HepG2 (cell line): ENCODE measurements around the gene OTOP3. TPM values are rescaled to one million over a fixed set of nuclear protein-coding genes. Genes with fewer than 3 reads are reported as not detected.

ENCODE experiments used
- BATF2 ChIP-seq: sonication (generic); formaldehyde crosslinking; IDR thresholded peaks from 2 replicates; pipeline ENCODE4 v1.8.0; 2022; ENCODE audit warnings: mild to moderate bottlenecking, missing genetic modification reagents, moderate library complexity
- CCDC6 ChIP-seq: sonication (generic); formaldehyde crosslinking; IDR thresholded peaks from 2 replicates; pipeline ENCODE4 v1.8.1; 2022; ENCODE audit warnings: mild to moderate bottlenecking, missing genetic modification reagents, moderate library complexity
- ETV5 ChIP-seq: IDR thresholded peaks from 2 replicates; pipeline ENCODE4 v1.6.1; 2018; ENCODE audit warnings: missing biosample characterization, missing genetic modification reagents, inconsistent platforms, borderline replicate concordance
- FOXO1 ChIP-seq: sonication (generic); formaldehyde crosslinking; IDR thresholded peaks from 2 replicates; pipeline ENCODE4 v1.4.0; 2020; ENCODE audit warnings: missing genetic modification reagents
- GPBP1L1 ChIP-seq: sonication (generic); formaldehyde crosslinking; IDR thresholded peaks from 2 replicates; pipeline ENCODE4 v1.5.0; 2020; ENCODE audit warnings: mild to moderate bottlenecking, missing genetic modification reagents
- KAT7 ChIP-seq: IDR thresholded peaks from 2 replicates; pipeline ENCODE4 v1.6.1; 2018; ENCODE audit warnings: borderline replicate concordance, missing compliant biosample characterization
- MAFK ChIP-seq, 2 experiments: IDR thresholded peaks in 1 of 2; conservative IDR thresholded peaks in 1 of 2; 2 replicates each; pipeline ENCODE4 v1.6.1; 2011; ENCODE audit warnings: improper control_type of control experiment in 2 of 2, low read length in 2 of 2
- MED1 ChIP-seq: sonication (generic); formaldehyde crosslinking; IDR thresholded peaks from 2 replicates; pipeline ENCODE4 v1.4.0; 2020; ENCODE audit warnings: missing genetic modification reagents
- MED13 ChIP-seq: sonication (generic); formaldehyde crosslinking; IDR thresholded peaks from 2 replicates; pipeline ENCODE4 v1.5.0; 2020; ENCODE audit warnings: missing genetic modification reagents
- MED8 ChIP-seq: sonication (generic); formaldehyde crosslinking; IDR thresholded peaks from 2 replicates; pipeline ENCODE4 v1.8.1; 2023; ENCODE audit warnings: mild to moderate bottlenecking, missing genetic modification reagents; ENCODE audit not compliant: insufficient replicate concordance
- POLR2AphosphoS5 ChIP-seq: IDR thresholded peaks from 2 replicates; pipeline ENCODE4 v1.6.1; 2012; ENCODE audit warnings: low read depth, low read length
- PRPF4 ChIP-seq: fragments of 200-400 bp; formaldehyde crosslinking; IDR thresholded peaks from 2 replicates; pipeline ENCODE4 v1.6.1; 2016; ENCODE audit warnings: low read length, low read depth; ENCODE audit not compliant: poor library complexity, severe bottlenecking
- RCOR2 ChIP-seq: IDR thresholded peaks from 2 replicates; pipeline ENCODE4 v1.6.1; 2016; ENCODE audit warnings: missing biosample characterization, missing genetic modification reagents
- REST ChIP-seq, 2 experiments: IDR thresholded peaks; 2 replicates each; pipeline ENCODE4 v1.6.1; 2011 to 2012; ENCODE audit warnings: low read length in 2 of 2, borderline replicate concordance in 1 of 2, low read depth in 1 of 2, mild to moderate bottlenecking in 1 of 2, moderate library complexity in 1 of 2
- TFAP4 ChIP-seq: sonication (generic); IDR thresholded peaks from 2 replicates; pipeline ENCODE4 v1.6.1; 2016; ENCODE audit warnings: low read depth, borderline replicate concordance
- WIZ ChIP-seq: sonication (generic); formaldehyde crosslinking; IDR thresholded peaks from 2 replicates; pipeline ENCODE4 v1.5.1; 2020; ENCODE audit warnings: mild to moderate bottlenecking, missing genetic modification reagents
- ZBTB2 ChIP-seq: sonication (generic); formaldehyde crosslinking; IDR thresholded peaks from 2 replicates; pipeline ENCODE4 v1.8.0; 2022; ENCODE audit warnings: low read depth, missing genetic modification reagents
- ZC3H13 ChIP-seq: sonication (generic); formaldehyde crosslinking; IDR thresholded peaks from 2 replicates; pipeline ENCODE4 v1.8.1; 2023; ENCODE audit warnings: mild to moderate bottlenecking, missing genetic modification reagents, moderate library complexity
- ZNF138 ChIP-seq: sonication (generic); formaldehyde crosslinking; IDR thresholded peaks from 2 replicates; pipeline ENCODE4 v1.5.0; 2020; ENCODE audit warnings: mild to moderate bottlenecking, low read depth, missing genetic modification reagents
- ZNF607 ChIP-seq: sonication (generic); formaldehyde crosslinking; IDR thresholded peaks from 2 replicates; pipeline ENCODE4 v1.5.1; 2020; ENCODE audit warnings: missing genetic modification reagents, mild to moderate bottlenecking, borderline replicate concordance
- ZNF766 ChIP-seq: sonication (generic); formaldehyde crosslinking; IDR thresholded peaks from 2 replicates; pipeline ENCODE4 v1.5.0; 2020; ENCODE audit warnings: missing genetic modification reagents, borderline replicate concordance
- polyA plus RNA-seq, 8 experiments: library from polyadenylated mRNA; depleted of rRNA in 3 of 8; stranded (reverse) in 7 of 8; unstranded in 1 of 8; fragments of >200 nt; fragmentation: Illumina TruSeq in 4 of 8; extraction: Trizol in 4 of 8; gene quantifications; 2 replicates each; pipeline versions ENCODE4 v1.2.1 to v1.2.3, GENCODE V29; 2011 to 2016; ENCODE audit warnings: low read depth in 4 of 8, missing spikeins in 1 of 8, mixed read lengths in 1 of 8; ENCODE audit not compliant: insufficient read depth in 1 of 8
- total RNA-seq, 5 experiments: library from RNA; depleted of rRNA; stranded (reverse); fragments of >200 nt; fragmentation: Illumina TruSeq; extraction: Trizol; gene quantifications; 2 replicates each; pipeline ENCODE4 v1.2.3, GENCODE V29; 2016; ENCODE audit warnings: low read depth in 1 of 5

OTOP3 gene
- total and polyA plus RNA-seq, 2 of the 13 experiments (the other 11 are each of a cell fraction or from before 2014, with no cell fraction given): not detected

GRCh38 chr17:74972107-74972972 lies 36.6 kb downstream of the OTOP3 start, which contains the start of gene HID1 (continued):
- TF ChIP-seq MAFK (conservative IDR thresholded peaks at IDR 0.05 in 1 of 2, IDR thresholded peaks at IDR 0.05 in 1 of 2; ENCODE audit: low read length in 2 of 2): no peak
- TF ChIP-seq ZC3H13: no peak
- no peak for TF ChIP-seq BATF2 (CRISPR knock-in tag)
- no peak for TF ChIP-seq MED8 (CRISPR knock-in tag)
- TF ChIP-seq ZBTB2 (CRISPR knock-in tag): peak; percentile 59; the same call in 1 of the 2 replicates
- TF ChIP-seq RCOR2: no peak
- peak; percentile 28; the same call in 1 of the 2 replicates for TF ChIP-seq KAT7 (CRISPR knock-in tag)
- TF ChIP-seq REST (IDR thresholded peaks at IDR 0.05; ENCODE audit: borderline replicate concordance in 1 of 2, low read depth in 1 of 2, low read length in 2 of 2): no peak
- no peak for TF ChIP-seq ZNF138 (CRISPR knock-in tag)
- TF ChIP-seq ZNF607 (CRISPR knock-in tag): peak; percentile 2; the same call in 1 of the 2 replicates
- no peak; the same call in 1 of the 2 replicates for TF ChIP-seq FOXO1 (CRISPR knock-in tag)
- 0 out of 2 replicates have a peak, but pooled peaks have one; percentile 37 for TF ChIP-seq ZNF766
- no peak for TF ChIP-seq POLR2AphosphoS5
- no peak for TF ChIP-seq WIZ (CRISPR knock-in tag)
- TF ChIP-seq ETV5: peak; percentile 77
- peak; percentile 32; the same call in 1 of the 2 replicates for TF ChIP-seq MED13 (CRISPR knock-in tag)
- TF ChIP-seq TFAP4: peak; percentile 98
- no peak for TF ChIP-seq PRPF4
- TF ChIP-seq GPBP1L1 (CRISPR knock-in tag): no peak
- TF ChIP-seq MED1: no peak
- no peak for TF ChIP-seq CCDC6
